HepG2 (cell line): Measurements from ENCODE around the gene CCBE1. TPM values are rescaled to one million over a fixed set of nuclear protein-coding genes. Genes with fewer than 3 reads are reported as not detected.

Experiments used
- ATAC-seq: fragments of 200-7000 bp; cut with Tn5 transposase; 3 replicates; pipeline ENCODE4 v1.9.1; 2020; ENCODE audit warnings: mild to moderate bottlenecking, moderate library complexity
- BruUV-seq: library from RNA; stranded (reverse); fragments of 400-500 nt; replicated peaks from 2 replicates; lab custom pipeline; 2021; lab: Mats Ljungman, UMichigan
- CTCF ChIA-PET: fragments of 300-600 bp; formaldehyde crosslinking; extraction: SDS; loops from one replicate; lab custom pipeline; 2021; ENCODE audit warnings: low total read pairs, inconsistent platforms, low intra/inter-chr PET ratio; lab: Yijun Ruan, JAX
- POLR2A ChIA-PET: fragments of 350-600 bp; sonication (Branson Sonifier 250); formaldehyde crosslinking; loops from one replicate; lab custom pipeline; 2020; ENCODE audit warnings: antibody characterized with exemption, inconsistent platforms; lab: Yijun Ruan, JAX
- DNase-seq: peaks from one replicate; pipeline ENCODE4 v3.0.0-alpha.2; 2015; ENCODE audit warnings: low spot score
- FAIRE-seq: peaks from 3 replicates; lab custom pipeline; 2011; peaks lifted over from hg19 to GRCh38; lab: Jason Lieb, UNC
- H2AFZ ChIP-seq: one replicate; pipeline ENCODE4 v1.6.1; 2011; ENCODE audit warnings: low read length, inconsistent platforms
- H3K27ac ChIP-seq: fragments of 300-600 bp; 3 replicates; pipeline ENCODE4 v1.8.0; 2011; ENCODE audit warnings: mixed run types, mild to moderate bottlenecking, mixed read lengths, low read length, inconsistent platforms; ENCODE audit not compliant: insufficient read depth; ENCODE audit errors: extremely low read length
- H3K27me3 ChIP-seq, 2 experiments: fragments of 200-600 bp in 1 of 2; 2 replicates in 1 of 2; 3 replicates in 1 of 2; pipeline versions ENCODE4 v1.6.0 to v1.8.0; 2011; ENCODE audit warnings: low read length in 2 of 2, mild to moderate bottlenecking in 2 of 2, moderate library complexity in 2 of 2, inconsistent platforms in 1 of 2; ENCODE audit not compliant: insufficient read depth in 2 of 2, control insufficient read depth in 1 of 2
- H3K36me3 ChIP-seq, 2 experiments: fragments of 200-600 bp in 1 of 2; replicated peaks in 1 of 2; 2 replicates in 1 of 2; 3 replicates in 1 of 2; pipeline versions ENCODE4 v1.5.1 to v1.8.0; 2011; ENCODE audit warnings: low read length in 2 of 2, inconsistent platforms in 1 of 2; ENCODE audit not compliant: insufficient read depth in 2 of 2, control insufficient read depth in 1 of 2
- H3K4me1 ChIP-seq: 2 replicates; pipeline ENCODE4 v1.5.1; 2012; ENCODE audit warnings: low read length, inconsistent platforms; ENCODE audit not compliant: insufficient read depth
- H3K4me2 ChIP-seq: 2 replicates; pipeline ENCODE4 v1.6.0; 2011; ENCODE audit warnings: low read depth, low read length, inconsistent platforms
- H3K4me3 ChIP-seq, 3 experiments: fragments of 200-600 bp in 1 of 3; sonication (generic), shearing (Covaris generic) in 1 of 3; replicated peaks in 1 of 3; 2 replicates each; pipeline ENCODE4 v1.5.1; 2011 to 2016; ENCODE audit warnings: low read length in 3 of 3, inconsistent platforms in 2 of 3, low read depth in 2 of 3, mild to moderate bottlenecking in 2 of 3, control low read depth in 1 of 3, mixed read lengths in 1 of 3; ENCODE audit not compliant: insufficient read depth in 1 of 3
- H3K79me2 ChIP-seq: one replicate; pipeline ENCODE4 v1.6.1; 2011; ENCODE audit warnings: low read length, inconsistent platforms; ENCODE audit not compliant: insufficient read depth
- H3K9ac ChIP-seq: 2 replicates; pipeline ENCODE4 v1.6.0; 2011; ENCODE audit warnings: mild to moderate bottlenecking, low read depth, low read length, inconsistent platforms; ENCODE audit not compliant: insufficient read depth
- H3K9me3 ChIP-seq: 2 replicates; pipeline ENCODE4 v1.5.1; 2012; ENCODE audit warnings: mild to moderate bottlenecking, low read length
- H4K20me1 ChIP-seq: 2 replicates; pipeline ENCODE4 v1.6.0; 2011; ENCODE audit warnings: inconsistent platforms, mild to moderate bottlenecking, low read length, moderate library complexity; ENCODE audit not compliant: insufficient read depth
- HDAC1 ChIP-seq: sonication (generic); formaldehyde crosslinking; IDR thresholded peaks from 2 replicates; pipeline ENCODE4 v1.5.1; 2020; ENCODE audit warnings: mild to moderate bottlenecking, missing genetic modification reagents
- MATR3 ChIP-seq: sonication (generic); formaldehyde crosslinking; IDR thresholded peaks from 2 replicates; pipeline ENCODE4 v1.4.0; 2020; ENCODE audit warnings: missing genetic modification reagents
- PAX8 ChIP-seq: sonication (generic); formaldehyde crosslinking; IDR thresholded peaks from 2 replicates; pipeline ENCODE4 v1.8.0; 2022; ENCODE audit warnings: mild to moderate bottlenecking, missing genetic modification reagents, borderline replicate concordance
- SALL2 ChIP-seq: sonication (generic); formaldehyde crosslinking; IDR thresholded peaks from 2 replicates; pipeline ENCODE4 v1.8.1; 2023; ENCODE audit warnings: mild to moderate bottlenecking, missing genetic modification reagents, inconsistent platforms
- SAP130 ChIP-seq: IDR thresholded peaks from 2 replicates; pipeline ENCODE4 v1.6.1; 2016; ENCODE audit warnings: low read depth
- TEF ChIP-seq: sonication (generic); formaldehyde crosslinking; IDR thresholded peaks from 2 replicates; pipeline ENCODE4 v1.5.0; 2020; ENCODE audit warnings: missing genetic modification reagents
- TOE1 ChIP-seq: sonication (generic); formaldehyde crosslinking; IDR thresholded peaks from 2 replicates; pipeline ENCODE4 v1.4.0; 2020; ENCODE audit warnings: mild to moderate bottlenecking, missing genetic modification reagents
- ZBTB34 ChIP-seq: sonication (generic); formaldehyde crosslinking; IDR thresholded peaks from 2 replicates; pipeline ENCODE4 v1.8.0; 2022; ENCODE audit warnings: mild to moderate bottlenecking, missing genetic modification reagents
- ZNF572 ChIP-seq: sonication (generic); formaldehyde crosslinking; IDR thresholded peaks from 2 replicates; pipeline ENCODE4 v1.5.1; 2020; ENCODE audit warnings: mild to moderate bottlenecking, missing genetic modification reagents
- ZNF792 ChIP-seq: IDR thresholded peaks from 2 replicates; pipeline ENCODE4 v1.6.1; 2016
- ZNF850 ChIP-seq: sonication (generic); formaldehyde crosslinking; conservative IDR thresholded peaks from 2 replicates; pipeline ENCODE4 v1.9.0; 2021; ENCODE audit warnings: mild to moderate bottlenecking, missing genetic modification reagents
- ZSCAN22 ChIP-seq: sonication (generic); formaldehyde crosslinking; IDR thresholded peaks from 2 replicates; pipeline ENCODE4 v1.4.0; 2020; ENCODE audit warnings: mild to moderate bottlenecking, missing genetic modification reagents
- WGBS: methylation state at CpG from one replicate; pipeline ENCODE4 v1.1.6; 2017; ENCODE audit warnings: low lambda C conversion rate; 5-methylcytosine and 5-hydroxymethylcytosine counted together
- in situ Hi-C: cut with HindIII; loops from 2 replicates; pipeline ENCODE4 v1.10.0; 2017; ENCODE audit warnings: low pct_unique_long_range_greater_than_20kb; ENCODE audit not compliant: extremely low pct_ligation_motif_present
- intact Hi-C: fragments of 100-400 bp; cut with micrococcal nuclease; formaldehyde crosslinking; loops from one replicate; pipeline ENCODE4 v1.10.0; 2022; ENCODE audit not compliant: unreplicated experiment
- polyA plus RNA-seq, 8 experiments: library from polyadenylated mRNA; depleted of rRNA in 3 of 8; stranded (reverse) in 7 of 8; unstranded in 1 of 8; fragments of >200 nt; fragmentation: Illumina TruSeq in 4 of 8; extraction: Trizol in 4 of 8; gene quantifications; 2 replicates each; pipeline versions ENCODE4 v1.2.1 to v1.2.3, GENCODE V29; 2011 to 2016; ENCODE audit warnings: low read depth in 4 of 8, missing spikeins in 1 of 8, mixed read lengths in 1 of 8; ENCODE audit not compliant: insufficient read depth in 1 of 8
- total RNA-seq, 5 experiments: library from RNA; depleted of rRNA; stranded (reverse); fragments of >200 nt; fragmentation: Illumina TruSeq; extraction: Trizol; gene quantifications; 2 replicates each; pipeline ENCODE4 v1.2.3, GENCODE V29; 2016; ENCODE audit warnings: low read depth in 1 of 5

The CCBE1 gene
- total and polyA plus RNA-seq, 2 of the 13 experiments (the other 11 are each of a cell fraction or from before 2014, with no cell fraction given) = not detected

- ChIA-PET CTCF (no interaction called here), POLR2A (no interaction called here)
- no peaks in the 10 kb centered on the region for H3K4me1 ChIP-seq
- intact Hi-C loops (no loop called here), in situ Hi-C loops (no loop called here)
- H3K4me3 ChIP-seq = no peak overlapping the region
- no peaks in the 10 kb centered on the region for H4K20me1 ChIP-seq
- BruUV-seq = no TSS peak
- no peak overlapping the region for H3K27ac ChIP-seq
- H3K9ac ChIP-seq = no peak overlapping the region
- no peaks in the 10 kb centered on the region for H3K9me3 ChIP-seq
- ATAC-seq = no peak
- H3K36me3 ChIP-seq = no peaks in the 10 kb centered on the region
- FAIRE-seq = no peak
- peaks cover 0 to 3% of the 10 kb centered on the region in 2 experiments; a peak in 1 of 5 replicates for H3K27me3 ChIP-seq
- no peaks in the 10 kb centered on the region for H3K79me2 ChIP-seq
- TF ChIP-seq ZNF850 (CRISPR knock-in tag) (no peak), TEF (CRISPR knock-in tag) (no peak), ZNF792 (CRISPR knock-in tag) (no peak), ZBTB34 (no peak), MATR3 (CRISPR knock-in tag) (no peak), ZNF572 (CRISPR knock-in tag) (no peak), ZSCAN22 (CRISPR knock-in tag) (no peak), SAP130 (CRISPR knock-in tag) (no peak), TOE1 (CRISPR knock-in tag) (no peak), HDAC1 (no peak), SALL2 (CRISPR knock-in tag) (no peak), PAX8 (no peak)
- H2AFZ ChIP-seq = no peak overlapping the region
- DNase-seq = no peak
- no peak overlapping the region for H3K4me2 ChIP-seq
- 3% methylated on average over 4 of the region's 4 CpGs for WGBS
These were observed 277.8 kb downstream of the CCBE1 start for GRCh38 chr18:59419386-59419785.
